ENCODE results near the gene SEMA6D.

SEMA6D gene

DNA sequence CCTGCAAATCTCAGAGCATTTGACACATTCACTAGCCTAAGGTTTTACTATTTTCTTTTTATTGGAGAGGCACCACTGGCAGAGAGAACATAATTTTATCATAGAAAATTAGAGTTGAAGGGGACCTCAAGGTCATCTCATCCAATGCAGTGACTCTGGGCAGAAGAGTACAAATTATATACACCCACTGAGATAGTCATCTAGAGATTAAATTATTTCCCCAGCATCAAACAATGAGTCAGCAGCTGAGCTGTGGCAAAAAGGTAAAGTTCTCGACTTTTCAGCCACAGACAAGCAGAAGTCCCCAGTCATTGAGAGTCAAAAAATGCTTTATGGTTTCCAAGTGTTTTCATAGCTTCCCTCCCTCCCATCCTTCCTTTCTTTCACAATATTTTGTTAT lies 39.3 kb upstream of the SEMA6D start:
- DNase-seq (ENCODE audit: extremely low read depth, low read depth), result no peak
- TF ChIP-seq, protein P1, sequence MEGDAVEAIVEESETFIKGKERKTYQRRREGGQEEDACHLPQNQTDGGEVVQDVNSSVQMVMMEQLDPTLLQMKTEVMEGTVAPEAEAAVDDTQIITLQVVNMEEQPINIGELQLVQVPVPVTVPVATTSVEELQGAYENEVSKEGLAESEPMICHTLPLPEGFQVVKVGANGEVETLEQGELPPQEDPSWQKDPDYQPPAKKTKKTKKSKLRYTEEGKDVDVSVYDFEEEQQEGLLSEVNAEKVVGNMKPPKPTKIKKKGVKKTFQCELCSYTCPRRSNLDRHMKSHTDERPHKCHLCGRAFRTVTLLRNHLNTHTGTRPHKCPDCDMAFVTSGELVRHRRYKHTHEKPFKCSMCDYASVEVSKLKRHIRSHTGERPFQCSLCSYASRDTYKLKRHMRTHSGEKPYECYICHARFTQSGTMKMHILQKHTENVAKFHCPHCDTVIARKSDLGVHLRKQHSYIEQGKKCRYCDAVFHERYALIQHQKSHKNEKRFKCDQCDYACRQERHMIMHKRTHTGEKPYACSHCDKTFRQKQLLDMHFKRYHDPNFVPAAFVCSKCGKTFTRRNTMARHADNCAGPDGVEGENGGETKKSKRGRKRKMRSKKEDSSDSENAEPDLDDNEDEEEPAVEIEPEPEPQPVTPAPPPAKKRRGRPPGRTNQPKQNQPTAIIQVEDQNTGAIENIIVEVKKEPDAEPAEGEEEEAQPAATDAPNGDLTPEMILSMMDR (IDR thresholded peaks at IDR 0.05; ENCODE audit: low read depth, low read length, missing control alignments), result no peak
- H3K4me3 ChIP-seq (replicated peaks; ENCODE audit: low read depth, low read length), result no peak overlapping the region

DNA sequence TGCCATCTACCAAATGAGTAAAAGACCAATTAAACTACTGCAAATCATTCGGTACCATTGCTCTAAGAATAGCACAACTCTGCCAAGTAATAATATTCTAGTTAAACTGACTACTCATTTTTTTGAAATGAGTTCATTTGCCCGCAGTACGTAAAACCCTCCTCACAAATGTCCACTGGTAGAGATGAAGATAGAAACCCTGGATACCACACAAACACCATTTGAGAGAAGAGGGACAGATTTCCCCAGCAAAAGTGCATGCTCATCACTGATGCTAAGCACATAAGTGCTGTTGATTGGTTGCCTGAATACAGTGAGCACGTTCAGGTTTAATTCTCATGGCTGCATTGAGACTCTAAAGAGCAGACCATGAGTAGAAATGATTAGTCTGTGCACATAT lies 34.6 kb upstream of the SEMA6D start:
- TF ChIP-seq, protein P1 (IDR thresholded peaks at IDR 0.05; ENCODE audit: low read depth, low read length, missing control alignments), result no peak
- no peak for DNase-seq (ENCODE audit: extremely low read depth, low read depth)
- H3K4me3 ChIP-seq (replicated peaks; ENCODE audit: low read depth, low read length), result no peak overlapping the region

DNA sequence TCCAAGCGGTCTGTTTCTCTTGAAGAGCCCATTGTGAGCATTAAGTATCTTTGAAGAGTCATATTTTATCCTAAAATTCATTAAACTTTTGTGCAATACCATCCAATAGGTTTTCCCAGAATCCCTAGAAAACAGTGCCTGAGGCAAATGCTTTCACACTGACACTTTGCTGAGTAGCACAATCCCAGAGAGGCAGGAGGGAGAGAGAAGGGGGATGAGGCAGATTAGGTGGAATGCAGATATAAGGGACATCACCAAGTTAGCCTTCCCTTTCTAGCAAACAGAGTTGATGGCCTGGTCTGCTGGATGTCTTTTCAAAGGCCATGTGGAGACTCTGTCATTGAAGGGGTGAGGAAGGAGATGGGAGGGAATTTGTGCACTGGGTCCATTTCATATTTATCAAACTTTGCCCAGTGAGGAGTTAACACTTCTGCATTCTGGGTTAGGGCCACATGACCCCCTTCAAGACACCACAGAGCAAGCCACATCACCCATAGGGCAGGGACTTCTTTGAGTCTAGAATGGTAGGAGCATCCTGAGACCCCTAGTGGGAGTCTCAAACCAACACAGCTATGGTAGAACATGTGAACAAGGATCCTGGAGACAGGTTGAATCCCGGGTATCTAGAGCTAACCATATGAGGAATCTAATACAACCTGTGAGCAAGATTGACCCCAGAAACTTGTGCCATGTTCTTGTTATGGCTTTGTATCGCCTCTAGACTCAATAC lies 32.0 kb upstream of the SEMA6D start:
- DNase-seq (ENCODE audit: extremely low read depth, low read depth), result no peak
- TF ChIP-seq, protein P1 (IDR thresholded peaks at IDR 0.05; ENCODE audit: low read depth, low read length, missing control alignments), result no peak
- no peak overlapping the region for H3K4me3 ChIP-seq (replicated peaks; ENCODE audit: low read depth, low read length)

DNA sequence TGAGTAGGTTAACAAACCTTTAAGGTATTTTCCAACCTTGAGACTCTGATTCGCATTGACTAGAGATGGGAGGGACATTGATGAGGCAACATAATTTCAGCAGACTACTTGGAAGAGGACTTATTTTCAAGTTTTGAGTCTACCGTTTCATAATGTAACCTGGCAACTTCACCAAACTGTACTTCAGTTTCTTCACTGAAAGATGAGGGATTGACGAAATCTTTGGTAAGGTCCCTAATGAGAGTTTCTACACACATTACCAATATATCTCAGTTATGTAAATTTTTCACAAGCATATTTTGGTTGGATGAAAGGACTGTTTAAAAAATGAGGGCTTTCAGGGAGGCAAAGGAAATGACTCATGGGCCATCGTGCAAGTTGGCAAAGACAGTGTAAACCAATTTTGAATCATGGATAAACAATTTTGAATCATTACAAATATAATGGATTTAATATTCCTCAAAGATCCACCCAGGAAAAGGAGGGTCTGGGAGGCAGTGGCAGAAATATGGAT lies 28.7 kb upstream of the SEMA6D start:
- DNase-seq (ENCODE audit: extremely low read depth, low read depth), result peak; percentile 12
- TF ChIP-seq, protein P1 (IDR thresholded peaks at IDR 0.05; ENCODE audit: low read depth, low read length, missing control alignments), result no peak
- H3K4me3 ChIP-seq (replicated peaks; ENCODE audit: low read depth, low read length), result no peak overlapping the region

DNA sequence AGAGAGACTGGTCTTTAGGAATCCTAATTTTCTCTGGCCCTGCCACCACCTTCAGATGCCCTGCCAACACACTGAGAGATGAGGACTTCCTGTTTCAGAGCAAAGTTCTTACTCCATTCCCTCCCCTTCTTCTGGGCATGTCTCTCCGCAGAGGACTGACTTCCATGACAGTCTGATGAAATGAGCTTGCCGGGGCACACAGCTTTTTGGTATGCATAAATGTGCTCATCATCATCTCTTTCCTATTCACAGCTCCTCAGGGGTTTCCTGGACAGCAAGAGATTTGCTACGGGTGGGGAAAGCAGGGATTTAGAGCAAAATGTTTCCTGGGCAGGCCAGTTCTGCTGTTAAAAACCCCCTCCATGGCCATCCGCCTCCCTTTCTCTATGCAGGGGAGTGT lies 27.6 kb upstream of the SEMA6D start:
- TF ChIP-seq, protein P1 (IDR thresholded peaks at IDR 0.05; ENCODE audit: low read depth, low read length, missing control alignments), result no peak
- no peak overlapping the region for H3K4me3 ChIP-seq (replicated peaks; ENCODE audit: low read depth, low read length)
- DNase-seq (ENCODE audit: extremely low read depth, low read depth), result no peak

DNA sequence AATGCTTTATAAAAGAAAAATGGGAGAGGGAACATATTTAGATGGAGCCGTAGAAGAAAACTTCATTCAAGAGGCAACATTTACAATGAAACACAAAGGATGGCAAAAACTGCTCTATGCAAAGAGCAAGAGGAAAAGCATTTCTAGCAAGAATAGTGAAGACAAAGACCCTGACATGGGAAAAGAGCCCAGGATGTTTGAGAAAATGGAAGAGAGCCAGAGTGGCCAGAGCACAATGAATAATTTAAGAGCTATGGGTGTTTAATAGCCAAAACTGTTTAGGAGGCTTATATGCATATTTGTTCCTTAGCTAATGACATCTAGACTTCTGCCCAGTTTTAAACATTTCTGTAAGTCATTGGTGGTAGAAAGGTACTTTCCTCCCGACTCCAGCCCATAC lies 25.4 kb upstream of the SEMA6D start:
- TF ChIP-seq, protein P1 (IDR thresholded peaks at IDR 0.05; ENCODE audit: low read depth, low read length, missing control alignments), result no peak
- no peak for DNase-seq (ENCODE audit: extremely low read depth, low read depth)
- no peak overlapping the region for H3K4me3 ChIP-seq (replicated peaks; ENCODE audit: low read depth, low read length)
